Keratinocyte (primary cell): ENCODE results near the gene FAM83G. TPM values are rescaled to one million over a fixed set of nuclear protein-coding genes. Genes with fewer than 3 reads are reported as not detected.

ENCODE experiments used
- DNase-seq: peaks from one replicate; pipeline ENCODE4 v3.0.0-alpha.2; 2011; ENCODE audit warnings: low read depth, missing footprints, low spot score
- FAIRE-seq: peaks from 2 replicates; lab custom pipeline; 2011; peaks lifted over from hg19 to GRCh38; lab: Jason Lieb, UNC
- H2AFZ ChIP-seq: 2 replicates; pipeline ENCODE4 v1.6.0; 2012; ENCODE audit warnings: low read length, control low read depth, inconsistent platforms; ENCODE audit not compliant: control insufficient read depth
- H3K27ac ChIP-seq: 2 replicates; pipeline ENCODE4 v1.5.1; 2011; ENCODE audit warnings: low read length; ENCODE audit not compliant: control insufficient read depth, insufficient read depth
- H3K27me3 ChIP-seq: 3 replicates; pipeline ENCODE4 v1.6.0; 2011; ENCODE audit warnings: low read length; ENCODE audit not compliant: control insufficient read depth, insufficient read depth; ENCODE audit errors: extremely low read depth
- H3K36me3 ChIP-seq, 2 experiments: 2 replicates in 1 of 2; 3 replicates in 1 of 2; pipeline ENCODE4 v1.5.1; 2011; ENCODE audit warnings: low read length in 2 of 2, mild to moderate bottlenecking in 1 of 2; ENCODE audit not compliant: control insufficient read depth in 2 of 2, insufficient read depth in 2 of 2; ENCODE audit errors: extremely low read depth in 1 of 2
- H3K4me1 ChIP-seq: 3 replicates; pipeline ENCODE4 v1.5.1; 2011; ENCODE audit warnings: low read length; ENCODE audit not compliant: control insufficient read depth, insufficient read depth; ENCODE audit errors: extremely low read depth
- H3K4me2 ChIP-seq: 3 replicates; pipeline ENCODE4 v1.6.0; 2011; ENCODE audit warnings: low read depth, low read length; ENCODE audit not compliant: control insufficient read depth, insufficient read depth; ENCODE audit errors: extremely low read depth
- H3K4me3 ChIP-seq, 3 experiments: fragments of 200-600 bp in 1 of 3; sonication (generic) in 1 of 3; 2 replicates in 2 of 3; 3 replicates in 1 of 3; pipeline ENCODE4 v1.5.1; 2011 to 2016; ENCODE audit warnings: low read length in 3 of 3, mild to moderate bottlenecking in 3 of 3, control low read depth in 2 of 3, inconsistent platforms in 1 of 3, low read depth in 1 of 3, mixed read lengths in 1 of 3, mixed run types in 1 of 3, moderate library complexity in 1 of 3; ENCODE audit not compliant: control insufficient read depth in 2 of 3, insufficient read depth in 2 of 3; ENCODE audit errors: extremely low read depth in 1 of 3
- H3K79me2 ChIP-seq: 2 replicates; pipeline ENCODE4 v1.6.0; 2012; ENCODE audit warnings: low read length; ENCODE audit not compliant: control insufficient read depth, insufficient read depth
- H3K9ac ChIP-seq: 3 replicates; pipeline ENCODE4 v1.6.0; 2011; ENCODE audit warnings: low read length; ENCODE audit not compliant: control insufficient read depth, insufficient read depth; ENCODE audit errors: extremely low read depth
- H3K9me1 ChIP-seq: 3 replicates; pipeline ENCODE4 v1.6.0; 2011; ENCODE audit warnings: low read length; ENCODE audit not compliant: control insufficient read depth, insufficient read depth; ENCODE audit errors: extremely low read depth
- H3K9me3 ChIP-seq: 2 replicates; pipeline ENCODE4 v1.5.1; 2012; ENCODE audit warnings: low read depth, low read length; ENCODE audit not compliant: control insufficient read depth
- H4K20me1 ChIP-seq: 3 replicates; pipeline ENCODE4 v1.6.0; 2011; ENCODE audit warnings: low read length; ENCODE audit not compliant: control insufficient read depth, insufficient read depth; ENCODE audit errors: extremely low read depth
- CTCF ChIP-seq, 3 experiments: IDR thresholded peaks in 1 of 3; conservative IDR thresholded peaks in 1 of 3; optimal IDR thresholded peaks in 1 of 3; 2 replicates in 2 of 3; 3 replicates in 1 of 3; pipeline versions ENCODE3 to v1.5.1; 2011; ENCODE audit warnings: low read length in 3 of 3, mild to moderate bottlenecking in 3 of 3, moderate library complexity in 2 of 3, control low read depth in 1 of 3, inconsistent platforms in 1 of 3; ENCODE audit not compliant: insufficient read depth in 2 of 3; ENCODE audit errors: extremely low read depth in 1 of 3
- EZH2 ChIP-seq: IDR thresholded peaks from one replicate; pipeline ENCODE4 v1.6.1; 2012; ENCODE audit warnings: inconsistent platforms, mild to moderate bottlenecking, low read length, moderate library complexity
- dilution Hi-C: fragments of 300-500 bp; cut with MboI; formaldehyde crosslinking; loops from one replicate; pipeline ENCODE4 v1.7.0; 2020; ENCODE audit warnings: low sequenced_read_pairs; ENCODE audit not compliant: extremely low pct_ligation_motif_present
- polyA plus RNA-seq, 5 experiments: library from polyadenylated mRNA; depleted of rRNA in 3 of 5; stranded (reverse) in 3 of 5; stranded (forward) in 1 of 5; unstranded in 1 of 5; fragments of >200 nt; gene quantifications; 1 replicate in 1 of 5; 2 replicates in 3 of 5; 3 replicates in 1 of 5; pipeline versions ENCODE4 v1.2.1 to v1.2.3, GENCODE V29; 2011 to 2012; ENCODE audit warnings: missing spikeins in 2 of 5, low read depth in 1 of 5, low replicate concordance in 1 of 5

Gene FAM83G
- polyA plus RNA-seq, 1 donor (not counting 4 experiments of a cell fraction or from before 2014, with no cell fraction given): 23.2 TPM

GRCh38 chr17:19016881-19017280 is 12.3 kb upstream of the FAM83G start:
- Histone ChIP-seq H3K27ac (peak overlapping the region; percentile 13), H3K27me3 (no peaks in the 10 kb centered on the region), H3K9me1 (no peaks in the 10 kb centered on the region), H3K4me3 (no peak overlapping the region), H3K9ac (peak overlapping the region; percentile 8), H3K4me2 (peak overlapping the region; percentile 9), H3K4me1 (peaks cover 33% of the 10 kb centered on the region), H4K20me1 (no peaks in the 10 kb centered on the region), H3K9me3 (no peaks in the 10 kb centered on the region), H3K36me3 (no peaks in the 10 kb centered on the region), H2AFZ (no peak overlapping the region), H3K79me2 (no peaks in the 10 kb centered on the region)
- FAIRE-seq (no peak), DNase-seq (no peak)
- TF ChIP-seq CTCF (optimal IDR thresholded peaks at IDR 0.05 in 1 of 3, IDR thresholded peaks at IDR 0.05 in 1 of 3, conservative IDR thresholded peaks at IDR 0.05 in 1 of 3; ENCODE audit: extremely low read depth in 1 of 3, insufficient read depth in 2 of 3, low read length in 3 of 3) (no peak), EZH2 (no peak)
- dilution Hi-C loops: no loop called here

- no peaks in the 10 kb centered on the region for H3K27me3 ChIP-seq
- no peaks in the 10 kb centered on the region for H3K36me3 ChIP-seq
- H3K4me2 ChIP-seq: peak overlapping the region; percentile 9
- H3K27ac ChIP-seq: peak overlapping the region; percentile 13
- DNase-seq (no peak), FAIRE-seq (peak; percentile 76)
- no peaks in the 10 kb centered on the region for H3K9me3 ChIP-seq
- no peaks in the 10 kb centered on the region for H4K20me1 ChIP-seq
- peak overlapping the region; percentile 8 for H3K9ac ChIP-seq
- H3K79me2 ChIP-seq: no peaks in the 10 kb centered on the region
- TF ChIP-seq EZH2 (no peak), CTCF (optimal IDR thresholded peaks at IDR 0.05 in 1 of 3, IDR thresholded peaks at IDR 0.05 in 1 of 3, conservative IDR thresholded peaks at IDR 0.05 in 1 of 3; ENCODE audit: extremely low read depth in 1 of 3, insufficient read depth in 2 of 3, low read length in 3 of 3) (no peak)
- H2AFZ ChIP-seq: no peak overlapping the region
- no peaks in the 10 kb centered on the region for H3K9me1 ChIP-seq
- peaks cover 35% of the 10 kb centered on the region for H3K4me1 ChIP-seq
- no peak overlapping the region for H3K4me3 ChIP-seq
- dilution Hi-C loops: no loop called here
Observed at GRCh38 chr17:19016297-19016696, 11.7 kb upstream of the FAM83G start.
